Esophagus squamous epithelium (tissue), 4 donors: ENCODE results near the gene KLHL15.

Experiments
- CTCF ChIP-seq, 6 experiments: fragments of 450-650 bp in 4 of 6; fragments of 200-600 bp in 2 of 6; sonication (generic) in 2 of 6; IDR thresholded peaks; one replicate each; pipeline ENCODE4 v1.5.1; 2016 to 2019; ENCODE audit warnings: antibody characterized with exemption in 6 of 6, mild to moderate bottlenecking in 4 of 6, moderate library complexity in 4 of 6
- POLR2A ChIP-seq, 4 donors: fragments of 450-650 bp; IDR thresholded peaks; one replicate each; pipeline ENCODE4 v1.6.1; 2017; ENCODE audit warnings: antibody characterized with exemption in 4 of 4, mild to moderate bottlenecking in 4 of 4, moderate library complexity in 3 of 4

GRCh38 chrX:23964191-23964590, 62.8 kb downstream of the KLHL15 start:
- TF ChIP-seq POLR2A (IDR thresholded peaks at IDR 0.05) (no peak), CTCF (IDR thresholded peaks at IDR 0.05) (no peak)
